GM12875 (cell line): ENCODE results near the gene METTL9.
"Not testable (repeated sequence)": the region's sequence is repeated elsewhere in the genome, so short reads cannot be mapped to it uniquely, and the experiment has no call there.

ENCODE experiments used
- H3K4me3 ChIP-seq: one replicate; pipeline ENCODE4 v1.5.1; 2011; ENCODE audit warnings: low read depth, low read length, control low read depth
- CTCF ChIP-seq: IDR thresholded peaks from 2 replicates; pipeline ENCODE4 v1.5.1; 2011; ENCODE audit warnings: low read depth, mild to moderate bottlenecking, control low read depth, inconsistent platforms, low read length, moderate library complexity, borderline replicate concordance; ENCODE audit not compliant: insufficient read depth

The METTL9 gene

GRCh38 chr16:21599122-21600030, at the start of gene METTL9:
METTL9 (plus strand) TSS chr16:21599577; CDS start chr16:21599734, 157 bp downstream.
- no peak for TF ChIP-seq CTCF
- peak within 1 kb of the TSS; percentile 65 for H3K4me3 ChIP-seq

- H3K4me3 ChIP-seq: not testable (repeated sequence)
These were observed 49.4 kb upstream of the METTL9 start for GRCh38 chr16:21549975-21550374.

GRCh38 chr16:21550435-21550834, 48.9 kb upstream of the METTL9 start:
- H3K4me3 ChIP-seq: not testable (repeated sequence)

DNA sequence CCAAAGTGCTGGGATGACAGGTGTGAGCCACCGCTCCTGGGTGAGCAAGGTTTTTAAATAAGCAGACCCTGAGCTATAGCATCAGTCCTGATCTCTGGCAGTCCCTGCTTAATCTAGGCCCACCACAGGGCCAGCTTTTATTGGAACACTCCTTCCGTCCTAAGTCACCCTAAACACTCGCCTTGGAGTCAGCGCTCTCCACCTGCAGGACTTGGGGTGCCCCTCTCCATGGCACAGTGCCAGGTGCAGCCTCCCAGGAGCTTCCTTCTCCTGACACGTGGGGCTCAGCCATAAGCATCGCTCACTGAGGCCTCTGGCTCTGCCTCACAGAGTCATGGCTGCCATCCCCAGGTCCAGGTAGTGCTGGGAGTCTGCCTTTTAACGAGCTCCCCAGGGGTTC, 48.3 kb upstream of the METTL9 start:
- H3K4me3 ChIP-seq: not testable (repeated sequence)

DNA sequence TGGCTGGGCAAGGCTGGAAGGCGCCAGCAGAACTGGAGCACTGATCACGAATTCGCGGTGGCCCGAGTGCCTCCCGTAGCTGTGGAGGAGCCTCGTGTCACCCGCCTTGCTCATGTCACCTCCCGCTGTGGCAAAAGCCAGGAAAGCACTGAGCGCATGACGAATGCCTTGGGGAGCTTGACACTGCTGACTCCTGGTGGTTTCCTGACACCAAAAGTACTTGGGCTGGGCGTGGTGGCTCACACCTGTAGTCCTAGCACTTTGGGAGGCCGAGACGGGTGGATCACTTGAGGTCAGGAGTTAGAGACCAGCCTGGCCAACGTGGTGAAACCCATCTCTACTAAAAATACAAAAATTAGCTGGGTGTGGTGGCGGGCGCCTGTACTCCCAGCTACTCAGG, 47.8 kb upstream of the METTL9 start:
- not testable (repeated sequence) for H3K4me3 ChIP-seq

DNA sequence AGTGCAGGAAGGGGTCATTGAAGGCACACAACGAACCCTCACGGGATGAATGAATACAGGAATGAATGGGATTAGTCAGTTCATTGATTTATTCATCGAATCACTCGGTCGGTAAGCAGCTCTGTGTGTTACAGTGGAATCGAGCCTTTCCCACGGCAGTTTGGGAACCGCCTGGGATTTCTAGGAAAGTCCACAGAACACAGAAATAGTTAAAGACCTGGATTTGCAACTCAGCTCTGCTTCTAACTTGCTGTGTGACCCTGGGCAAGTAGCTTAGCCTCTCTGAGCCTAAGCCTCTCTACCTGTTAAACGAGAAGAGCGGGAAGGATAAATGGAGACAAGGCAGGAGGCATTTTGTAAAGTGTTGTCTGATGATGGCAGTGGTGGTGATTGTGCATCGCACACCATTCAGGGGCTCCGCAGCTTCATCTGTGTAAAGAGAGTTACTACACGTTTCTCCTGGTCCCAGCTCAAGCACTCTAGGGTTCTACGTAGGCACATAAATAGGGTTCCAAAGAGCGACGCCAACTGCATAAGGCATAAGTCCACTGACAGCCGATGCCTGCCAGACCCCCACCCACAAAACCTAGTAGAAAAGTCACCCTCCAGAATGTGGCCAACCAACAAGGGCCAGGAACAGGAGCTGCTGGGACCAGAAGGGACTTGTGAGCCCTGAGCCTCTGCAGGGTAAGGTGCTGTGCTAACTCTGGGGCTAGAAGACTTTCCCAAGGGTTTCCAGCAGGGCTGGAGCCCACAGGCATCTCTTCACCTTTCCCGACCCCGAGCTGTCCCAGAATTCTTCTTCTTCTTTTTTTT, 45.7 kb upstream of the METTL9 start:
- H3K4me3 ChIP-seq: not testable (repeated sequence)

DNA sequence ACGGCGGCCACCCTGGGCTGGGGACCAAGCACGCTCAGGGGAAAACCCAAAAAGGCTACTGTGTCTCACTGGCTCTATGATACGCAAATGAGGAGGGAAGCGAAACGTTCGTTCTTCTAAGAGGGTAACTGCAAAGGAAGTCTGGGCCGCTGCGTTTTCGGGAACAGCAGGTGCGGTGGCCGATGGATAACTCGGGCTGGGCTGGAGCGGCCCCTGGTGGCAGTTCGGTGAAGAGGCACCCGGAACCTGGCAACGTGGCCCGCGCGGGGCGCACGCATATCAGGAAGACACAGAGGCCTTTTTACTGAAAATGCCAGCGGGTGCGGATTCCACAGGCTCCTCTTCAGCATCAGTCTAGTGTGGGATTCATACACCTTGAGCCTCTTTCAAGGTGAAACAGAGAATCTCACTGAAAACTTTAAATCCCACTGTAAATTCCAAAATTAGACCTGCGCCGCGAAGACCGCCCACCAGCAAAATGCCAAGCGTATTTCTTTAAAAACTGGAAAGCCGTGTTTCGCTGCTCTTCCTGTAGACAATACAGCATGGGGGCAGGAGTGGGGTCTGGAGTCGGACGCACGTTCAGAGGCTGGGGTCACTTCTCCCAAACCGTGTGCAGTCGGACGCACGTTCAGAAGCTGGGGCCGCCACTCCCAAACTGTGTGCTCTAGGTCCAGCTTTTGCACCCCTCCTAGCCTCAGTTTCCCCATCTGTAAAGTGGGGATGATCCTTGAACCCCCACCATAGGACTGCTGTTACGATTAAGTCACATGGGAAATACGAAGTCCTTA, 44.4 kb upstream of the METTL9 start:
- H3K4me3 ChIP-seq: no peak overlapping the region
- peak; percentile 99 for TF ChIP-seq CTCF

GRCh38 chr16:21555621-21556020, 43.8 kb upstream of the METTL9 start:
- not testable (repeated sequence) for H3K4me3 ChIP-seq

DNA sequence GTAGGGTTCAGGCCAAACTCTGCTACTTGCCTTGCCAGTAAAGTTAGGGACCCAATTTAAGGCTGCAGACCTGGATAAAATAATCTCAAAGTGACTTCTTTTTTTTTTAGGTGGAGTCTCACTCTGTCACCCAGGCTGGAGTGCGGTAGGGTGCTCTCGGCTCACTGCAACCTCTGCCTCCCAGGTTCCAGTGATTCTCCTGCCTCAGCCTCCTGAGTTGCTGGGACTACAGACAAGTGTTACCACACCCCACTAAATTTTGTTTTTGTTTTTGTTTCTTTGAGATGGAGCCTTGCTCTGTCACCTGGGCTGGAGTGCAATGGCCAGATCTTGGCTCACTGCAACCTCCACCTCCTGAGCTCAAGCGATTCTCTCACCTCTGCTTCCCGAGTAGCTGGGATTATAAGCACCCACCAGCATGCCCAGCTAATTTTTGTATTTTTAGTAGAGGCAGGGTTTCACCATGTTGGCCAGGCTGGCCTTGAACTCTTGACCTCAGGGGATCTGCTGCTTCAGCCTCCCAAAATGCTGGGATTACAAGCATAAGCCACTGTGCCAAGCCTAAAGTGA, 43.3 kb upstream of the METTL9 start:
- H3K4me3 ChIP-seq: not testable (repeated sequence)

DNA sequence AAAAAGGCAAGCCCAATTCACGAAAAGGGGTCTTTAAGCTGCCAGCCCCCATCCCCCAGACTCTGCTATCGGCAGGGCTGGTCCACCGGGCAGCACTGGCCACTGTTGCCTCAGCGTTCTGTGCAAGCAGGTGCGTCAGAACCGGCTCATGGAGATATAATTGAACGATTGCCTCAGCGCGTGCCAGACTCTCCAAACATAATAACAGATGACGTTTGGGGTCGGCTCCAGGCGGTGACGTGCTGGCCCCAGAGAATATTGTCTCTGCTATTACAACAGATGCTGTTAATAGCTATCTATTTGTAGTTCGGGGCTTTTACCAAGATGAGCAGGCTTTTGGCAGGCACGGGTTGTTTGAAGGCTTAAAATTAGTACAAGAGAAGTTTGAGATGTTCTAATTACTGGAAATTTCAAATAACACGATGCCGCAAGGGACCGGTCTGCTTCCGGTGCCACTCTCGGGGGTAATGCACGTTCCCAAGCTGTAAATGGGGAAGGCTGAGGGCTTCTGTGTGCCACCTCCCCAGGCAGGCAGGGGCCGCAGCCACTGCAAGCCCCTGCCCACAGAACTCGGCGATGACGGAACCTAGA, 42.6 kb upstream of the METTL9 start:
- not testable (repeated sequence) for H3K4me3 ChIP-seq

DNA sequence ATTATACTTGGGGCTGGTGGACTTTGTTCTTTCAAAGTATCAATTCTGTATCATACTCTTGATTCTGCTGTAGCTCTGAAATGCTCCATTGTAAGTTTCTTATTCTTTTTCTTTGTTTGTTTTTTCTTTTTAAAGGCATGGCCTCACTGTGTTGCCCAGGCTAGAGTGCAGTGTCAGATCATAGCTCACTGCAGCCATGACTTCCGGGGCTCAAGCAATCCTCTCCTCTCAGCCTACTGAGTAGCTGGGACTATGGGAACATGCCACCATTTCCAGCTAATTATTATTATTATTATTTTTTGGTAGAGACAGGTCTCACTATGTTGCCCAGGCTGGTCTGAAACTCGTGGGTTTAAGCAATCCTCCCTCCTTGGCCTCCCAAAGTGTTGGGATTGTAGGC, 38.9 kb upstream of the METTL9 start:
- TF ChIP-seq CTCF: no peak
- no peak overlapping the region for H3K4me3 ChIP-seq
